IPS-20b (cell line): ENCODE results near the gene LAYN.

Experiments
- H3K27ac ChIP-seq: one replicate; pipeline ENCODE4 v1.5.1; 2013; ENCODE audit warnings: low read length
- H3K27me3 ChIP-seq: 2 replicates; pipeline ENCODE4 v1.6.1; 2013; ENCODE audit warnings: mild to moderate bottlenecking, low read length, inconsistent platforms; ENCODE audit not compliant: insufficient read depth
- H3K36me3 ChIP-seq: 2 replicates; pipeline ENCODE4 v1.6.1; 2013; ENCODE audit warnings: low read depth, mild to moderate bottlenecking, inconsistent platforms, low read length, moderate library complexity; ENCODE audit not compliant: insufficient read depth
- H3K4me1 ChIP-seq: 2 replicates; pipeline ENCODE4 v1.6.1; 2013; ENCODE audit warnings: mild to moderate bottlenecking, control low read depth, inconsistent platforms, low read length, moderate library complexity; ENCODE audit not compliant: insufficient read depth
- H3K4me3 ChIP-seq: 2 replicates; pipeline ENCODE4 v1.5.1; 2013; ENCODE audit warnings: mild to moderate bottlenecking, low read length, inconsistent platforms
- H3K9ac ChIP-seq: 2 replicates; pipeline ENCODE4 v1.6.1; 2013; ENCODE audit warnings: low read depth, mild to moderate bottlenecking, inconsistent platforms, low read length, moderate library complexity
- H3K9me3 ChIP-seq: 2 replicates; pipeline ENCODE4 v1.6.1; 2013; ENCODE audit warnings: mild to moderate bottlenecking, low read depth, low read length, inconsistent platforms; ENCODE audit not compliant: insufficient read depth

LAYN gene

DNA sequence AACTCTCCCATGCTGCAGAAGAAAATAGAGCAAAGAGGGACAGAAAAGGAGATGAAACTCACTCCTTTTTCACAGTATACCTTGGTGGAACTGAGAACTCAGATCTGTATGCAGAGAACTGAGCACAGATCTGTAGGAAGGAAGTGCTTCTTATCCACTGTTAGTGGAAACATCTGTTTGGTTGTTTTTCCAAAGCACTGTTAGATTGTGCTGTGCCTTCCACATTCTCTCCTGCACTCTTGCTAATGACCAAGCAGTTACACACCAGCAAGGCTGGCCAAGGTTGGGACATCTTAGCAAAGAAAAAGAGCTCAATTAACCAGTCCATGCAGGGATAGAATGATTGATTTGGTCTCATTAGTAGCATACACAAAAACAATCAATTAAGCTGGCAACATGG, 41.6 kb downstream of the LAYN start:
- H3K9ac ChIP-seq: no peak overlapping the region
- no peaks in the 10 kb centered on the region for H3K36me3 ChIP-seq
- no peaks in the 10 kb centered on the region for H3K4me1 ChIP-seq
- H3K27me3 ChIP-seq: no peaks in the 10 kb centered on the region; the same call in 1 of the 2 replicates
- H3K9me3 ChIP-seq: no peaks in the 10 kb centered on the region
- no peak overlapping the region for H3K27ac ChIP-seq
- H3K4me3 ChIP-seq: no peak overlapping the region

DNA sequence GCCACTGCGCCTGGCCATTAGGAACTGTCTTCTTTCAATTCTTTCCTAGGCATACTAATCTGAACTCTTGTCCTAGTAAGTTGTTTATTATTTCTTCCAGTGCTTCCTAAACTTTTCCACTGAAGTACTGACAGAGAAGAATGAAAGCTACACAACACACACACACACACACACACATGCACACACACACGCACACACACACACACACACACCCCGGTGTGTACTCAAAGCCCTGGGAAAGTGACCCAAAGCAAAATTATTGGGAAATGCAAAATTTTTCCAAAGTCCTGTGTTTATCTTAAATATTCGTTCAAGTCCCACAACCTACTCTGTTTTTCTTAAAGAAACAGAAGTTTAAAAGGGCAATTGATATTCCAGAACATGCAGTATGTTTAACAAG, 42.4 kb downstream of the LAYN start:
- Histone ChIP-seq H3K4me1 (no peaks in the 10 kb centered on the region), H3K27me3 (no peaks in the 10 kb centered on the region; the same call in 1 of the 2 replicates), H3K9ac (no peak overlapping the region), H3K4me3 (no peak overlapping the region), H3K27ac (no peak overlapping the region), H3K9me3 (no peaks in the 10 kb centered on the region), H3K36me3 (no peaks in the 10 kb centered on the region)

- Histone ChIP-seq H3K9ac (no peak overlapping the region), H3K36me3 (no peaks in the 10 kb centered on the region), H3K4me1 (no peaks in the 10 kb centered on the region)
These were observed 44.9 kb downstream of the LAYN start for GRCh38 chr11:111585371-111585770.

GRCh38 chr11:111586388-111586831, 45.9 kb downstream of the LAYN start:
- Histone ChIP-seq H3K4me1 (no peaks in the 10 kb centered on the region), H3K9ac (no peak overlapping the region), H3K36me3 (no peaks in the 10 kb centered on the region), H3K9me3 (no peaks in the 10 kb centered on the region), H3K4me3 (no peak overlapping the region), H3K27ac (no peak overlapping the region), H3K27me3 (no peaks in the 10 kb centered on the region; the same call in 1 of the 2 replicates)

More at GRCh38 chr11:111585371-111585770, 44.9 kb downstream of the LAYN start:
- no peak overlapping the region for H3K4me3 ChIP-seq
- H3K27me3 ChIP-seq: no peaks in the 10 kb centered on the region; the same call in 1 of the 2 replicates
- H3K27ac ChIP-seq: no peak overlapping the region
- no peaks in the 10 kb centered on the region for H3K9me3 ChIP-seq

DNA sequence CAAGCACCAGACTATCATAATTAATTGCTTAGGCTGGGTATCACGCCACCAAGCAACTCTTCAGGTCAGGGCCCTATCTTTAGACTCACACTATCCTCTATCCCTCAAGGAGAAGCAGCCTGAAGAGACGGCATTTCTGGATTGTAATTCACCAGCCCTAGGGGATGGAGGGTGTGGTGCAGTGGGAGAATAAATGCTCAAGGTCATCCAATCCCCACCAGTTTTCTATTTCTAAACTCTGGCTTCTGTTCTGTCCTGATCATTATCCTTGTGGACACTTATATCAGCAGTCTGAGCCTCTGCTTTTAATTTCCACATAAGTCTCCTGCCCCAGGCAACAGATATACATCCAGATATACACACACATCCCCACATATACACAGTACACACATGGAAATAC, 48.6 kb downstream of the LAYN start:
- H3K9me3 ChIP-seq: no peaks in the 10 kb centered on the region
- no peak overlapping the region for H3K9ac ChIP-seq
- no peak overlapping the region for H3K4me3 ChIP-seq
- H3K27ac ChIP-seq: no peak overlapping the region
- H3K36me3 ChIP-seq: no peaks in the 10 kb centered on the region
- no peaks in the 10 kb centered on the region for H3K27me3 ChIP-seq
- no peaks in the 10 kb centered on the region for H3K4me1 ChIP-seq

- no peaks in the 10 kb centered on the region for H3K9me3 ChIP-seq
- H3K27ac ChIP-seq: no peak overlapping the region
- H3K27me3 ChIP-seq: no peaks in the 10 kb centered on the region
- no peak overlapping the region for H3K4me3 ChIP-seq
- no peaks in the 10 kb centered on the region for H3K36me3 ChIP-seq
- H3K9ac ChIP-seq: no peak overlapping the region
- no peaks in the 10 kb centered on the region for H3K4me1 ChIP-seq
These were observed 49.5 kb downstream of the LAYN start for GRCh38 chr11:111589886-111590499.

- no peak overlapping the region for H3K27ac ChIP-seq
- no peak overlapping the region for H3K9ac ChIP-seq
- no peaks in the 10 kb centered on the region for H3K9me3 ChIP-seq
These were observed 50.9 kb downstream of the LAYN start for GRCh38 chr11:111591187-111591960.

GRCh38 chr11:111592491-111592890, 52.0 kb downstream of the LAYN start:
- no peak overlapping the region for H3K4me3 ChIP-seq

More at GRCh38 chr11:111591187-111591960, 50.9 kb downstream of the LAYN start:
- Histone ChIP-seq H3K4me1 (no peaks in the 10 kb centered on the region), H3K4me3 (no peak overlapping the region), H3K36me3 (no peaks in the 10 kb centered on the region), H3K27me3 (no peaks in the 10 kb centered on the region)

DNA sequence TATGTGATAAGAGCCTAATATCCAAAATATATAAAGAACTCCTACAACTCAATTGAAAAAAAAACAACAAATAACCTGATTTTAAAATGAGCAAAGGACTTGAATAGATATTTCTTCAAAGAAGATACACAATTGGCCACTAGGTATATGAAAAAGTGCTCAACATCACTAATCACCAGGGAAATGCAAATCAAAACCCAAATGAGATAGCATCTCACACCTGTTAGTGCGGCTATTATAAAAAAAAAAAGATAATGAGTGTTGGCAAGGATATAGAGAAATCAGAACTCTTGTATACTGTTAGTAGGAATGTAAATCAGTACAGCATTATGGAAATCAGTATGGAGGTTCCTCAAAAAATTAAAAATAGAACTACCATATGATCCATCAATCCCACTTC, 55.8 kb downstream of the LAYN start:
- H3K27ac ChIP-seq: no peak overlapping the region
- H3K27me3 ChIP-seq: peaks cover 10% of the 10 kb centered on the region

More at GRCh38 chr11:111592491-111592890, 52.0 kb downstream of the LAYN start:
- Histone ChIP-seq H3K4me1 (no peaks in the 10 kb centered on the region), H3K27ac (no peak overlapping the region), H3K9me3 (no peaks in the 10 kb centered on the region), H3K9ac (no peak overlapping the region), H3K36me3 (no peaks in the 10 kb centered on the region), H3K27me3 (no peaks in the 10 kb centered on the region)

DNA sequence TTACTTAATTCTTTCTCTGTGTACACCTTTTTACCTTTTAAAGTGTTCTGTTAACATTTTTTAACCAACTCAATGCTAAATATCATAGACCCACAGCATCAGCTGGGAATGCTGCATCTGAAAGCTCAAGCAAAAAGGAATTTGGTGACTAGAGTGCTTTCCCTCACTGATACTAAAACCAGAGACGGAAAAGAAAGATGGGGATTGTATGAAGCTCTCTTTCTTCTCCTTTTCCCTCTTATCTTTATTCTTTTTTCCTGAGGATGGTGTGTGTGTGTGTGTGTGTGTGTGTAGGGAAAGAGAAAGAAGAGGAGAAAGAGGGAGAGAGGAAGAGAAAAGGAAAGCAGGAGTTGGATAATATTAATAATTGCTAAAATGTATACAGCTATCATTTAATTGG, 57.6 kb downstream of the LAYN start:
- H3K9ac ChIP-seq: no peak overlapping the region

More for the DNA sequence above, 55.8 kb downstream of the LAYN start:
- no peaks in the 10 kb centered on the region for H3K4me1 ChIP-seq
- no peak overlapping the region for H3K4me3 ChIP-seq
- no peaks in the 10 kb centered on the region for H3K36me3 ChIP-seq
- no peaks in the 10 kb centered on the region for H3K9me3 ChIP-seq
- H3K9ac ChIP-seq: no peak overlapping the region

DNA sequence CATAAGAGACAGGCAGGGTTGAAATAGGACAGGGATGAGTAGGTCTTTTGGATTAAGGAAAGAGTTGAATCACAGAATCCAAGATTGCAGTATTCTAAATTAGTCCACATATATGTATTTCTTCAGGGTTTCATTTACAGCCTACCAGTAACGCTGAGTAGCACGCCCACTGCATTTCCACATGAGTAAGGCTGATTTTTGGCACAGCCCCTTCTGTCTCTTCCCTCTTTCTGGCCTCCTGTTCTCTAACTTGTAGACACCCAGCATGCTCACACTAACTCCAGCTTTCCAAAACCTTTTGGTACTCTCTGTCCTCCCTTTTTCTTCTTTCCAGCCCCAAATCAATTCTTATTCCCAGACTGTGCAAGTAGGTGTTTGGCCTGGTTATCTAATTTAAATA, 58.0 kb downstream of the LAYN start:
- Histone ChIP-seq H3K9ac (no peak overlapping the region), H3K4me1 (peaks cover 3% of the 10 kb centered on the region; the same call in 1 of the 2 replicates), H3K36me3 (no peaks in the 10 kb centered on the region), H3K27ac (no peak overlapping the region), H3K4me3 (no peak overlapping the region), H3K9me3 (no peaks in the 10 kb centered on the region), H3K27me3 (peaks cover 22% of the 10 kb centered on the region)

More for the DNA sequence above, 57.6 kb downstream of the LAYN start:
- Histone ChIP-seq H3K9me3 (no peaks in the 10 kb centered on the region), H3K4me3 (no peak overlapping the region), H3K4me1 (no peaks in the 10 kb centered on the region; the same call in 1 of the 2 replicates), H3K27me3 (peaks cover 18% of the 10 kb centered on the region), H3K27ac (no peak overlapping the region), H3K36me3 (no peaks in the 10 kb centered on the region)

DNA sequence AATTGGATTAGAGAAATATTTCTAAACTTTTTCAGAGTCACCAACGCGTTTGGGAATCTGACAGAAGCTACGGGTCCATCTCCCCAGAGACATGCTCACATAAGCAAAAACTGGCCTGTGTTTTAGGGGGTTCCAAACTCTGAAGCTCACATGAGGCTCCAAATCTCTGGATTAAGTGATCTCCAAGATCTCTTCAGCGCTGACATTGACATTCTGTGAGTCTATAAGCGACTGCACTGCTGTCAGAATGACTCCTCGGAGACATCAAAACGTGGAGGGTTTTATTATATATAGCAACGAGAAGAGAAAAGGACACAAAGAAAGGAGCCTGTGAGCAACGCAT, 61.1 kb downstream of the LAYN start:
- peaks cover 30% of the 10 kb centered on the region for H3K27me3 ChIP-seq
- H3K4me1 ChIP-seq: peaks cover 12% of the 10 kb centered on the region; the same call in 1 of the 2 replicates
- H3K9me3 ChIP-seq: no peaks in the 10 kb centered on the region
- peak overlapping the region; percentile 59; the same call in 1 of the 2 replicates for H3K9ac ChIP-seq
- peak overlapping the region; percentile 59 for H3K4me3 ChIP-seq
- no peaks in the 10 kb centered on the region for H3K36me3 ChIP-seq
- H3K27ac ChIP-seq: no peak overlapping the region
